ENCODE measurements around the gene ZNF384. TPM values are rescaled to one million over a fixed set of nuclear protein-coding genes. Genes with fewer than 3 reads are reported as not detected.

ZNF384 gene
- total RNA-seq: 10 to 100 TPM; 61.4 to 79.0 TPM

DNA sequence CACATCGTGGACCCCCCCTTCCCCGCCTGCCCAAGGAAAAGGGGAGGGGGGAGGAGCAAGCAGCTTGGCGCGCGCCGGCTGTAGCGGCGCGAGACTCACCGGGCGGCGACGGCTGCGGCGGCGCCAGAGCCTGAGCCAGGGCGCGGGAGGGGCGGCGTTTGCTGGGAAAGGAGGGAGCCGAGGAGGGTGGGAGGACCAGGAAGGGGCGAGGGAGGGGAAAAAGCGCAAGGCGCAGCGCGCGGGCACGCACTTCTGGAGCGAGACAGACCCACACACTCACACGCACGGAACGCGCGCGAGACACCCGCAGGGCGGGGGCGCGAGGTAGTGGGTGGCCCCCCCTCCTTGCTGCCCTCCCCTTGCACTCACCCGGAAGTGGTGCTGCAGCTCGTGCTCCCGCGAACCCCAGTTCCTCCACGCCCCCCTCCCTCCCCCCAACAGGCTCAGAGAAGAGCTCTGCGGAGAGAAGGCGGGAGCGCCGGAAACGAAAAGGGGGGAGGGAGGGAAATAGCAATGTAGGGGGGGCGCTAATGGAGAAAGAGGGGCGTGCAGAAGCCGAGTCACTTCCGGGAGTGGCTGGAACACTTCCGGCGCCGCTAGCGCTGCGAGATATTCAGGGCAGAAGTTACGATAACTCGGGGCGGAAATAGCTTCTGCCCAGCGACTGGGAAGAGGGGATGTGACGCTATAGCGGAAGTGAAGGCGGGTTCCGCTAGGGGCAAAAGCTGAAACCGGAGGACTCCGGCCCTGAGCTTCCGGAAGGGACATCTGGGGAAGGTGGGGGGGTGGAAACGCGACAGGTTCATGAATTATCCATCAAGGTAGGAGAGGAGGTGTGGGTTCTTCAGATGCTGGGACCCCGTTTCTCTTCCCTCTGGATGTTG lies at the start of gene ZNF384:
Gene ZNF384 (minus strand): TSS at position 377 of the 884 bp plus-strand sequence. CDS start 9,855 bp downstream, outside the sequence.
- ChIA-PET CTCF (interaction anchor here (0.6 to 1.8 kb wide), 18 partner anchors 10 to 180 kb away, joined by 3 to 11 read pairs (median 4); partner anchors contain the start of genes CDCA3, COPS7A, MLF2 and USP5), POLR2A (interaction anchor here (0.6 to 2.2 kb wide), 22 partner anchors 10 to 448 kb away, joined by 3 to 27 read pairs (median 5); partner anchors contain the start of genes C12orf57, CDCA3, COPS7A and GAPDH)
- peak within 1 kb of the TSS; percentile 92 for H3K27ac Mint-ChIP-seq
- H3K4me3 Mint-ChIP-seq: peak within 1 kb of the TSS; percentile 86
- intact Hi-C loops (cut with DNase I, micrococcal nuclease): loop anchor here (1.0 to 5.0 kb wide), 19 partner anchors 26 to 281 kb away; partner anchors contain the start of genes CHD4 (in 2 of the 2), COPS7A (in 2 of the 2), ING4 (in 2 of the 2) and MLF2 (in 2 of the 2)
- ATAC-seq (peak; percentile 84), DNase-seq (peak; percentile 96)
- peaks cover 30% of the 10 kb centered on the region for H3K36me3 Mint-ChIP-seq (ENCODE audit: low read depth)
- no peaks in the 10 kb centered on the region for H3K9me3 Mint-ChIP-seq (ENCODE audit: low read depth)
- no peaks in the 10 kb centered on the region for H3K27me3 Mint-ChIP-seq
- peaks cover 41% of the 10 kb centered on the region for H3K4me1 Mint-ChIP-seq

- POLR2A ChIA-PET: no interaction called here
- no peaks in the 10 kb centered on the region for H3K27me3 Mint-ChIP-seq
- no peak for DNase-seq
- no peaks in the 10 kb centered on the region for H3K36me3 Mint-ChIP-seq (ENCODE audit: low read depth)
- H3K4me3 Mint-ChIP-seq: no peak overlapping the region
- CTCF ChIA-PET: interaction anchor here (0.7 to 1.6 kb wide), 2 partner anchors 17 to 108 kb away, joined by 3 read pairs; no protein-coding TSS in a partner anchor
- intact Hi-C loops (cut with DNase I, micrococcal nuclease): no loop called here
- no peak overlapping the region for H3K27ac Mint-ChIP-seq
- H3K9me3 Mint-ChIP-seq (ENCODE audit: low read depth): no peaks in the 10 kb centered on the region
- ATAC-seq: no peak
- H3K4me1 Mint-ChIP-seq: peaks cover 6% of the 10 kb centered on the region
These were observed 47.6 kb upstream of the ZNF384 start for GRCh38 chr12:6736754-6737153.

- H3K27ac Mint-ChIP-seq: no peak overlapping the region
- peak; percentile 72 for DNase-seq
- no peak overlapping the region for H3K4me3 Mint-ChIP-seq
- no peaks in the 10 kb centered on the region for H3K27me3 Mint-ChIP-seq
- H3K36me3 Mint-ChIP-seq (ENCODE audit: low read depth): peaks cover 5% of the 10 kb centered on the region
- POLR2A ChIA-PET: no interaction called here
- peak; percentile 81 for ATAC-seq
- intact Hi-C loops (cut with DNase I, micrococcal nuclease): loop anchor here (1.0 kb wide), 2 partner anchors 44 to 90 kb away; no protein-coding TSS in a partner anchor
- H3K4me1 Mint-ChIP-seq: peaks cover 6% of the 10 kb centered on the region
- CTCF ChIA-PET: interaction anchor here (0.7 to 1.1 kb wide), 3 partner anchors 18 to 100 kb away, joined by 3 read pairs; no protein-coding TSS in a partner anchor
- H3K9me3 Mint-ChIP-seq (ENCODE audit: low read depth): no peaks in the 10 kb centered on the region
These were observed 46.4 kb upstream of the ZNF384 start for GRCh38 chr12:6735448-6736191.

DNA sequence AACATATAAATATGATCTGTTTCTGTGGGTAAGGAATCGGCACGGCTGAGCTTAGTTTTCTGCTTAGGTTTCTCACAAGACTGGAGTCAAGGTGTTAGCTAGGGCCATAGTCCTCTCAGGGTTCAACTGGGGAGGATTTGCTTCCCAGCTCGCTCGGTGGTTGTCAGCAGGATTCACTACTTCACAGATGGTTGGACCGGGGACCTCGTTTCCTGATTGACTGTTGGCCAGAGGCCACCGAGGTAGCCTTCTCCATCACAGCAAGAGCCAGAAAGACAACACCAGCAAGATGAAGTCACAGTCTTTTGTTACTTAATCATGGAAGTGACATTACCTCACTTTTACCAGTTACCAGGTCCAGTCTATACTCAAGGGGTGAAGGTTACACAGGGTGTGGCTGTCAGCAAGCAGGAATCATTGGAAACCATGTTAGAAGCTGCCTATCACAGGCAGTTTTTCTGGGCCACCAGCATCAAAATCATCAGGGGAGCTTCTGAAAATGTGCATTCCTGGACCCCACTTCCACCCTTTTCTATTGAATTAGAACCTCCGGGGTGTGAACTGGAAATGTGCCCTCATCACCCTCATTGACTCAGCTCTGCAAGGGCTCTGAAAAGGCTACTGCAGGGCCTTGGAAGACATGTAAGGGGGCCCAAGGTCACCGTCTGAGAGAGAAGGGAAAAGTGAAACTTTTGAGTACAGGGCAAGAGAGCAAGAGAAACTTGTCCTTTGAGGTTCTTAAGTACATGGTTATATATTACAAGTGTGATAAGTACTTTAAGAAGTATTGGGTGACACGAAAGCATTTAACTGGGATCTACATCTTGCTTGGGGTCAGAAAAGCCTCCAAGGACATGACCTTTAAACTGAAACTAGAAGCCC lies 45.6 kb upstream of the ZNF384 start:
- CTCF ChIA-PET: interaction anchor here (0.6 to 2.8 kb wide), 6 partner anchors 8 to 101 kb away, joined by 3 to 8 read pairs (median 3); partner anchors contain the start of genes COPS7A and MLF2
- no peak for ATAC-seq

DNA sequence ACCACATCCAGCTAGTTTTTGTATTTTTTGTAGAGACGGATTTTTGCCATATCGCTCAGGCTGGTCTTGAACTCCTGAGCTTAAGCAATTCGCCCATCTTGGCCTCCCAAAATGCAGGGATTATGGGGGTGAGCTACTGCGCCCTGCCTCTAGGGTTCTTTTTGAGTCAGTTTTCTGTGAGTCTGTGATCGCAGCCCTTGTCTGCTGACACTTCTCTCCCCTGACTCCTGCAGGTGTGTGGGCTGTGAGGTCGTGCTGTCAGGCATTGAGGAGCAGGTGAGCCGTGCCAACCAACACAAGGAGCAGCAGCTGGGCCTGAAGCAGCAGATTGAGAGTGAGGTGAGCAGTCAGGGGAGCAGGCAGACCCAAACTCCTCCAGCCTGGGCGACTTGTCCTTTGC lies 41.0 kb upstream of the ZNF384 start:
- POLR2A ChIA-PET: no interaction called here
- no peak for ATAC-seq
- DNase-seq: no peak
- Mint-ChIP-seq H3K36me3 (ENCODE audit: low read depth) (peaks cover 25% of the 10 kb centered on the region), H3K27me3 (no peaks in the 10 kb centered on the region), H3K9me3 (ENCODE audit: low read depth) (no peaks in the 10 kb centered on the region), H3K4me1 (peaks cover 10% of the 10 kb centered on the region), H3K4me3 (no peak overlapping the region), H3K27ac (no peak overlapping the region)
- CTCF ChIA-PET: interaction anchor here (0.6 kb wide), 2 partner anchors 25 to 91 kb away, joined by 3 read pairs; no protein-coding TSS in a partner anchor
- intact Hi-C loops (cut with DNase I, micrococcal nuclease): no loop called here

More for the DNA sequence above, 45.6 kb upstream of the ZNF384 start:
- H3K27ac Mint-ChIP-seq: no peak overlapping the region
- H3K36me3 Mint-ChIP-seq (ENCODE audit: low read depth): peaks cover 12% of the 10 kb centered on the region
- H3K9me3 Mint-ChIP-seq (ENCODE audit: low read depth): no peaks in the 10 kb centered on the region
- H3K4me3 Mint-ChIP-seq: no peak overlapping the region
- POLR2A ChIA-PET: no interaction called here
- H3K27me3 Mint-ChIP-seq: no peaks in the 10 kb centered on the region
- peaks cover 6% of the 10 kb centered on the region for H3K4me1 Mint-ChIP-seq
- intact Hi-C loops (cut with DNase I, micrococcal nuclease): loop anchor here (1.0 kb wide), 2 partner anchors 45 to 91 kb away; no protein-coding TSS in a partner anchor
- DNase-seq: no peak

GRCh38 chr12:6729186-6729585 lies 40.0 kb upstream of the ZNF384 start:
- DNase-seq: no peak
- CTCF ChIA-PET: interaction anchor here (0.7 to 1.0 kb wide), 2 partner anchors 86 to 105 kb away, joined by 3 read pairs; no protein-coding TSS in a partner anchor
- H3K36me3 Mint-ChIP-seq (ENCODE audit: low read depth): peaks cover 25% of the 10 kb centered on the region

DNA sequence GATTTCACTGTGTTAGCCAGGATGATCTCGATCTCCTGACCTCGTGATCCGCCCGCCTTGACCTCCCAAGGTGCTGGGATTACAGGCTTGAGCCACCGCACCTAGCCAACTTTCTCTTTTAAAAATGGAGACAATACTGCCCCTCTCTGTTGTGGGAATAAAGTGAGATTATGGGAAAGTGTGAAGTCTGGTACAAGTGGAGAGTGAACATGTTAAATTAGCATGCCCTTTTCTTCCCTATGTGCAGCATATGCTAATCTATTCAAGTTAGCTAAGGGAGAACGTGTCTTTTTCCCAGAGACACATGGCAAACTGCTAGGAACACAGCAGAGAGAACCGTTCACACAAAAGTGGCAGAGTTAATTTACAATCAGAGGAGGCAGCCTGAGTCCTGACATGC lies 36.2 kb upstream of the ZNF384 start:
- intact Hi-C loops (cut with DNase I, micrococcal nuclease): loop anchor here (2.0 to 10.0 kb wide), 2 partner anchors 63 to 379 kb away; partner anchors contain the start of genes C1RL (in 1 of the 2) and ING4 (in 1 of the 2)

More at GRCh38 chr12:6729186-6729585, 40.0 kb upstream of the ZNF384 start:
- no peak for ATAC-seq
- POLR2A ChIA-PET: no interaction called here
- Mint-ChIP-seq H3K4me3 (no peak overlapping the region), H3K27me3 (no peaks in the 10 kb centered on the region), H3K9me3 (ENCODE audit: low read depth) (no peaks in the 10 kb centered on the region), H3K4me1 (peaks cover 11% of the 10 kb centered on the region), H3K27ac (no peak overlapping the region)
- intact Hi-C loops (cut with DNase I, micrococcal nuclease): loop anchor here in 1 of 2 experiments (10.0 kb wide), 1 partner anchor 376 kb away; the partner anchor contains the start of gene C1RL

DNA sequence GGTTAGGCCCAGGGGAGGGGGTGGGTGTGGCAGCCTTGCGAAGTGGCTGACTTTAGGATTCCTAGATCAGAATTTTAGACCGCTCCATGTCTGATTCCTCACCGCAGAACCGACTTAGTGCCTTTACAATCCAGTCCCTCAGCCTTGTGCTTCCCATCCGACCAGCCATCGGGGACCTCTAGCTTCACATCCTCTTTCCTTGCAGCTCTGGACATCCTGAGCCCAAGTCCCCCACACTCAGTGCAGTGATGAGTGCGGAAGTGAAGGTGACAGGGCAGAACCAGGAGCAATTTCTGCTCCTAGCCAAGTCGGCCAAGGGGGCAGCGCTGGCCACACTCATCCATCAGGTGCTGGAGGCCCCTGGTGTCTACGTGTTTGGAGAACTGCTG lies 35.2 kb upstream of the ZNF384 start:
- Mint-ChIP-seq H3K27ac (peak overlapping the region; percentile 97), H3K9me3 (ENCODE audit: low read depth) (no peaks in the 10 kb centered on the region), H3K4me1 (peaks cover 18% of the 10 kb centered on the region), H3K36me3 (ENCODE audit: low read depth) (peaks cover 12% of the 10 kb centered on the region), H3K4me3 (peak overlapping the region; percentile 80), H3K27me3 (no peaks in the 10 kb centered on the region)
- DNase-seq (no peak), ATAC-seq (peak; percentile 42)
- intact Hi-C loops (cut with DNase I, micrococcal nuclease): loop anchor here (1.0 to 10.0 kb wide), 14 partner anchors 29 to 465 kb away; partner anchors contain the start of genes ING4 (in 2 of the 2), USP5 (in 2 of the 2), ZNF384 (in 2 of the 2) and C1RL (in 1 of the 2)
- ChIA-PET POLR2A (interaction anchor here (0.6 to 2.8 kb wide), 16 partner anchors 8 to 1266 kb away, joined by 3 to 18 read pairs (median 4); partner anchors contain the start of genes C12orf57, MLF2, MRPL51 and NOP2), CTCF (interaction anchor here (0.7 to 2.9 kb wide), 15 partner anchors 9 to 241 kb away, joined by 3 to 10 read pairs (median 5); partner anchors contain the start of genes CDCA3, MLF2 and USP5)

More for the DNA sequence above, 36.2 kb upstream of the ZNF384 start:
- ATAC-seq (no peak), DNase-seq (no peak)
- H3K4me1 Mint-ChIP-seq: peaks cover 18% of the 10 kb centered on the region
- no peaks in the 10 kb centered on the region for H3K9me3 Mint-ChIP-seq (ENCODE audit: low read depth)
- H3K36me3 Mint-ChIP-seq (ENCODE audit: low read depth): peaks cover 19% of the 10 kb centered on the region
- peak overlapping the region; percentile 80 for H3K4me3 Mint-ChIP-seq
- H3K27ac Mint-ChIP-seq: peak overlapping the region; percentile 6
- ChIA-PET CTCF (interaction anchor here (0.6 to 2.8 kb wide), 3 partner anchors 8 to 100 kb away, joined by 3 to 8 read pairs (median 7); no protein-coding TSS in a partner anchor), POLR2A (interaction anchor here (0.7 to 2.8 kb wide), 4 partner anchors 36 to 157 kb away, joined by 3 to 18 read pairs (median 4); partner anchors contain the start of genes CDCA3, NOP2, SPSB2 and ZNF384)
- H3K27me3 Mint-ChIP-seq: no peaks in the 10 kb centered on the region

GRCh38 chr12:6723607-6724408 lies 34.6 kb upstream of the ZNF384 start, which contains the start of gene COPS7A:
Gene COPS7A (plus strand): TSS chr12:6724046. CDS start chr12:6724657, 611 bp downstream.
- POLR2A ChIA-PET: interaction anchor here (0.6 to 2.8 kb wide), 17 partner anchors 9 to 1267 kb away, joined by 3 to 18 read pairs (median 4); partner anchors contain the start of genes C12orf57, MLF2, MRPL51 and NOP2
- H3K27me3 Mint-ChIP-seq: no peaks in the 10 kb centered on the region
- H3K9me3 Mint-ChIP-seq (ENCODE audit: low read depth): no peaks in the 10 kb centered on the region
- intact Hi-C loops (cut with DNase I, micrococcal nuclease): loop anchor here (1.0 to 10.0 kb wide), 14 partner anchors 29 to 465 kb away; partner anchors contain the start of genes ING4 (in 2 of the 2), USP5 (in 2 of the 2), ZNF384 (in 2 of the 2) and C1RL (in 1 of the 2)
- H3K4me3 Mint-ChIP-seq: peak within 1 kb of the TSS; percentile 80
- DNase-seq: peak; percentile 98
- peaks cover 18% of the 10 kb centered on the region for H3K4me1 Mint-ChIP-seq
- H3K27ac Mint-ChIP-seq: peak within 1 kb of the TSS; percentile 97
- ATAC-seq: peak; percentile 96
- H3K36me3 Mint-ChIP-seq (ENCODE audit: low read depth): peaks cover 6% of the 10 kb centered on the region
- CTCF ChIA-PET: interaction anchor here (0.6 to 2.9 kb wide), 25 partner anchors 10 to 242 kb away, joined by 3 to 11 read pairs (median 4); partner anchors contain the start of genes CDCA3, MLF2, SPSB2 and USP5
